Hematopoietic multipotent progenitor cell treated with erythropoietin and hydrocortisone succinate and interleukin-3 and kit ligand, for 4 days (in vitro differentiated cells): ENCODE measurements around the gene AXL.
A peak's percentile ranks its signal among the peaks of the same experiment; 100 is the strongest.
"Not testable (repeated sequence)": the region's sequence is repeated elsewhere in the genome, so short reads cannot be mapped to it uniquely, and the experiment has no call there.

Source experiments
- DNase-seq: peaks from one replicate; pipeline ENCODE4 v3.0.0-alpha.2; 2015

The AXL gene

GRCh38 chr19:41206926-41207750 lies 11.9 kb upstream of the AXL start:
- DNase-seq, result no peak

- no peak for DNase-seq
These were observed 4.9 kb upstream of the AXL start for GRCh38 chr19:41214161-41214560.

DNA sequence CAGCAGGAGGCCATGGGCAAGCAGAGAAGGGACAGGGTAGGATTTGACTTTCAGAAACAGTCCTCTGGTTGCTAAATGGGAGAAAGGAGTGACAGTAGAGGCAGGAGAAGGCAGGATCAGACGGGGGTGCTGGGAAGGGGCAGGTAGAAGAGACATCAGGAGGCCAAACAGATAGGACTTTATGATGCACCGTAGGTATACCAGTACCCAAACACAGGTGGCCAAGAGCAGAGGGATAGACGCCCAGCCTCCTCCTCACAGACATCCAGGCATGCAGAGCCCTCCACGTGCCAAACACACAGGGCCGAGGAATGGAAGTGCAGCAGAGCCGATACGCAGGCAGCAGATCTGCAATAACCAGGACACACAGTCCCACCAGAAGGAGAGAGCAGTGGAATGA lies 1.3 kb upstream of the AXL start:
- no peak for DNase-seq

- no peak for DNase-seq
These were observed 791 bp upstream of the AXL start for GRCh38 chr19:41218249-41218614.

GRCh38 chr19:41219924-41220567 lies 1.0 kb downstream of the AXL start:
- peak; percentile 85 for DNase-seq

GRCh38 chr19:41220811-41221210 lies 1.8 kb downstream of the AXL start:
- no peak for DNase-seq

- no peak for DNase-seq
These were observed 2.6 kb downstream of the AXL start for GRCh38 chr19:41221514-41222205.

GRCh38 chr19:41222240-41222639 lies 3.2 kb downstream of the AXL start:
- DNase-seq, result no peak

GRCh38 chr19:41223431-41224234 lies 4.6 kb downstream of the AXL start:
- no peak for DNase-seq

DNA sequence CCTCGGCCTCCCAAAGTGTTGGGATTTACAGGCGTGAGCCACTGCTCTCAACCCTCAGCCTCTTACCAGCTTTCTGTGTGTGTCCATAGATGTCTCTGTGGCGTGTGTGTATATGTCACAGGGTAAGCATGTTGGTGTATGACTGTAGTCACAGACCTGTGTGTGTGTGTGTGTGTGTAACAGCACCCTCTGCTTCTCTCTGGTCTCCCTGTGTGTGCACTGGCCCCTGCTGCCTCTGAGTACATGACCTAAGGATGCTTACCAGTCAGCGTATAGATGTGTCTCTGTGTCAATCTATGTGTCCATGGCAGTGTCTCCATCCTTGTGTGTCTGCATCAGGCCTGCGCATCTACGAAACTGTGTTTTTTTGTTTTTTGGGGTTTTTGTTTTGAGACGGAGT lies 5.6 kb downstream of the AXL start:
- no peak for DNase-seq

DNA sequence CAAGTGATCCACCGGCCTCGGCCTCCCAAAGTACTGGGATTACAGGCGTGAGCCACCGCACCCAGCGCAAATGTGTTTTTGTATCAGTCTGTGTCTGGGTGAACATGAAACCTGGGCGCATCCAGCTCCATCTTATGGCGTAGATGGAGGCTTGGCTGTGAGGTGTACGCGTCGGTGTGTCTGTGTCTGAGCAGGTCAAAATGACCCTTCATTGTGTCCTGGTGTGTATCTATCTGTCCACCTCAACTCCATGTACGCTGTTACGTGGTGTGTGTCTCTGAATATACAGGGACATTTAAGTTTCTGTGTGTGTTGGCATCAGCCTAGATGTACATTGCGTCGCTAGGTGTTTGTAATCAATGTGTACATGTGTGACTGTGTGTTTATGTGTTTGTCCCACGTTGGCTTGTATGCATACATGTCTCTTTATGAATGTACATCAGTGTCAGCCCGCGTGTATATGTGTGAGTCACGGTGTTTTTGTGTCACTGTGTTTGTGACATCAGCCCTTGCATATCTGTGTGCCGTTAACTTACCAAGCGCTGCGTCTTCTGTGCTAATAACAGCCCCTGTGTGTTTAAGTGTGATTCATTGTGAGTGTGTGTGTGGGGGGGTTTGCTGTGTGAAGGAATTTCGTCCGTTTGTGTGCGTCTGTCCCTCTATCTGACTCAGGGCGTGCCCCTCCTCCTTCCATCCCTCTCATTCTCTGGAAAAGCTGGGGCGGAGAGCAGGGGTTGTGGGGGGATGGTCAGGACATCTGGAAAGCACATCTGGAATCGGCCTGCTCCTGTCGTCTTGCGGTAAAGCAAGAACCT lies 6.4 kb downstream of the AXL start:
- peak; percentile 38 for DNase-seq

GRCh38 chr19:41226053-41226873 lies 7.2 kb downstream of the AXL start:
- peak; percentile 25 for DNase-seq

- no peak for DNase-seq
These were observed 7.9 kb downstream of the AXL start for GRCh38 chr19:41226874-41227390.

GRCh38 chr19:41228486-41228885 lies 9.5 kb downstream of the AXL start:
- DNase-seq, result no peak

- not testable (repeated sequence) for DNase-seq
These were observed 10.3 kb downstream of the AXL start for GRCh38 chr19:41229338-41229737.

GRCh38 chr19:41230067-41230857 lies 11.2 kb downstream of the AXL start:
- no peak for DNase-seq

DNA sequence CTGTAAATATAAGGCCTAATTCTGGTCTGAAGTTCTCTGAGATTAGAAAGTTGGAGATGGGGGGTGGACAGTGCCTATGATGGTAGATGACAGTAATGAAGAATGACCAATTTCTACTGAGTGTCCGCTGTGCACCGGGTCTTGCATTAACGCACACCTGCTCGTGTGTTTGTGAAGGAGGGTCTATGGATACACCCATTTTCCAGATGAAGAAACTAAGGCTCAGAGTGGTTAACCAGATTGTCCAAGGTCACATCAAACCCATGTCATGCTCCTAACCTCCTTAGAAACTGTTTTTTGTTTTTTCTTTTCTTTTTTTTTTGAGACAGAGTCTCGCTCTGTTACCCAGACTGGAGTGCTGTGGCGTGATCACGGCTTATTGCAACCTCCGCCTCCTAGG lies 13.7 kb downstream of the AXL start:
- no peak for DNase-seq

- no peak for DNase-seq
These were observed 14.8 kb downstream of the AXL start for GRCh38 chr19:41233748-41234240.

DNA sequence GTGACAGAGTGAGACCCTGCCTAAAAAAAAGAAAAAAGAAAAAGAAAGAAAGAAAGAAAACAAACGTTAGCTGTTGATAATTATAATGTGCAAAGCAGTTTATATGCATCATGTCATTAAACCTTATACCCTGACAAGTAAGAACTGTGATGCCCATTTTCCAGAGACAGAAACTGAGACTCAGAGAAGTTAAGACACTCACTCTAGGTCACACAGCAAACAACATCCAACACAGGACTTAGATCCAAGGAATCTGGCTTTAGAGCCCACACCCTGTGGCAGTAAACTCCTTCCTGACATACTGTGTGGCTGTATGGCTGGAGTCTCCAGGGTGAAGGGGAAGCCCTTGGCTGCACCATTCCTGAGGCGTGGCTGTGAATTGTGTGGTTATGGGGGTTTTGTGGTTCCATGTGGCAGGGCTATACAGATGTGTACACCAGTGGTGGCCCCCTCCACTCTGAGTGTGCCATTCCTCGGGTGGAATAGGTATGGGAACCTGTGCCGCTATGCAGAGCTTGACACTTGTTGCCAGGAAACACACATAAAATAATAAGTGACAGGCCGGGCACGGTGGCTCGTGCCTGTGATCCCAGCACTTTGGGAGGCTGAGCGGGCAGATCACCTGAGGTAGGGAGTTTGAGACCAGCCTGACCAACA lies 15.6 kb downstream of the AXL start:
- DNase-seq, result no peak
